ENCODE results near the gene C4BPA. TPM values are rescaled to one million over a fixed set of nuclear protein-coding genes. Genes with fewer than 3 reads are reported as not detected.

C4BPA gene
- total RNA-seq, 2 donors from 2014 or later: not detected

- Mint-ChIP-seq H3K27ac (no peak overlapping the region), H3K9me3 (peaks cover 8 to 9% of the 10 kb centered on the region in 2 donors), H3K36me3 (peaks cover 10 to 13% of the 10 kb centered on the region in 2 donors)
- ATAC-seq: no peak
- DNase-seq (ENCODE audit: low spot score in 2 of 2): no peak
These were observed 87.7 kb downstream of the C4BPA start for GRCh38 chr1:207191776-207192175.

- no peak for ATAC-seq
- Mint-ChIP-seq H3K9me3 (peaks cover 15 to 24% of the 10 kb centered on the region in 2 donors), H3K36me3 (peaks cover 5 to 20% of the 10 kb centered on the region in 2 donors), H3K27ac (no peak overlapping the region)
- DNase-seq (ENCODE audit: low spot score in 2 of 2): no peak
These were observed 90.2 kb downstream of the C4BPA start for GRCh38 chr1:207194197-207194596.

Other genes with a start within 250 kb of the C4BPA start
- not detected for gene IL20, start 238.6 kb upstream of the C4BPA start, total RNA-seq
- 10 to 100 TPM; 19.0 to 22.2 TPM for gene IL24, start 206.8 kb upstream of the C4BPA start, total RNA-seq
- gene FCMR, start 182.3 kb upstream of the C4BPA start, total RNA-seq: 10 to 100 TPM; 31.4 to 37.3 TPM
- gene PIGR, start 157.8 kb upstream of the C4BPA start, total RNA-seq: under 1 TPM in 1 of 2 donors, not detected in 1; 0.05 TPM
- gene FCAMR, start 133.8 kb upstream of the C4BPA start, total RNA-seq: not detected
- under 1 TPM in 1 of 2 donors, not detected in 1; 0.06 TPM for gene C1orf116, start 71.5 kb upstream of the C4BPA start, total RNA-seq
- 10 to 100 TPM in 1 of 2 donors, 1 to 10 TPM in 1; 6.6 to 23.4 TPM for gene YOD1, start 53.0 kb upstream of the C4BPA start, total RNA-seq
- gene PFKFB2, start 51.0 kb upstream of the C4BPA start, total RNA-seq: 1 to 10 TPM; 3.8 to 6.9 TPM
- gene C4BPB, start 15.4 kb upstream of the C4BPA start, total RNA-seq: 1 to 10 TPM; 8.3 to 8.9 TPM
- gene CD55, start 217.4 kb downstream of the C4BPA start, total RNA-seq: 100 to 1,000 TPM in 1 of 2 donors, 10 to 100 TPM in 1; 55.1 to 141 TPM